Esophagus squamous epithelium (tissue), 5 donors: ENCODE measurements around the gene CMAS. TPM values are rescaled to one million over a fixed set of nuclear protein-coding genes. Genes with fewer than 3 reads are reported as not detected.
"Not testable (repeated sequence)": the region's sequence is repeated elsewhere in the genome, so short reads cannot be mapped to it uniquely, and the experiment has no call there.

Experiments used
- DNase-seq: peaks from one replicate; lab custom pipeline; 2025; lab: John Stamatoyannopoulos, UW
- H3K27ac ChIP-seq, 4 donors: fragments of 200-600 bp; sonication (generic); one replicate each; pipeline ENCODE4 v1.5.1; 2016 to 2019; ENCODE audit warnings: mild to moderate bottlenecking in 1 of 4
- H3K27me3 ChIP-seq, 4 donors: fragments of 200-600 bp; sonication (generic); 1 replicate in 3 of 4; 2 replicates in 1 of 4; pipeline versions ENCODE4 v1.5.1 to v1.6.0; 2017 to 2021; ENCODE audit warnings: antibody characterized with exemption in 1 of 4
- H3K36me3 ChIP-seq, 3 donors: fragments of 200-600 bp; sonication (generic); one replicate each; pipeline ENCODE4 v1.5.1; 2016 to 2019
- H3K4me1 ChIP-seq, 3 donors: fragments of 200-600 bp; sonication (generic); one replicate each; pipeline ENCODE4 v1.5.1; 2017 to 2019
- H3K4me3 ChIP-seq, 4 donors: fragments of 200-600 bp; sonication (generic); 1 replicate in 3 of 4; 2 replicates in 1 of 4; pipeline ENCODE4 v1.5.1; 2016 to 2019; ENCODE audit warnings: mild to moderate bottlenecking in 2 of 4, moderate library complexity in 1 of 4
- H3K9me3 ChIP-seq, 3 donors: fragments of 200-600 bp; sonication (generic); one replicate each; pipeline ENCODE4 v1.5.1; 2016 to 2019
- POLR2A ChIP-seq, 4 donors: fragments of 450-650 bp; IDR thresholded peaks; one replicate each; pipeline ENCODE4 v1.6.1; 2017; ENCODE audit warnings: antibody characterized with exemption in 4 of 4, mild to moderate bottlenecking in 4 of 4, moderate library complexity in 3 of 4
- WGBS, 2 donors: methylation state at CpG; one replicate each; pipeline ENCODE4 v1.1.5; 2018; 5-methylcytosine and 5-hydroxymethylcytosine counted together
- intact Hi-C: fragments of 100-400 bp; cut with DNase I; formaldehyde crosslinking; loops from one replicate; pipeline ENCODE4 v1.15.0; 2022
- total RNA-seq, 4 donors: library from RNA; depleted of rRNA; stranded (reverse); fragments of >200 nt; gene quantifications; one replicate each; pipeline ENCODE4 v1.1.0, GENCODE V29; 2016
- TF ChIP-seq, protein P1 (sequence below), 6 experiments: fragments of 450-650 bp in 4 of 6; fragments of 200-600 bp in 2 of 6; sonication (generic) in 2 of 6; IDR thresholded peaks; one replicate each; pipeline ENCODE4 v1.5.1; 2016 to 2019; ENCODE audit warnings: antibody characterized with exemption in 6 of 6, mild to moderate bottlenecking in 4 of 6, moderate library complexity in 4 of 6
- donor health status: DM: yes; HTN: yes; CAD: no.

The CMAS gene
- 10 to 100 TPM; 46.5 to 61.8 (median 52.5) TPM for total RNA-seq

DNA sequence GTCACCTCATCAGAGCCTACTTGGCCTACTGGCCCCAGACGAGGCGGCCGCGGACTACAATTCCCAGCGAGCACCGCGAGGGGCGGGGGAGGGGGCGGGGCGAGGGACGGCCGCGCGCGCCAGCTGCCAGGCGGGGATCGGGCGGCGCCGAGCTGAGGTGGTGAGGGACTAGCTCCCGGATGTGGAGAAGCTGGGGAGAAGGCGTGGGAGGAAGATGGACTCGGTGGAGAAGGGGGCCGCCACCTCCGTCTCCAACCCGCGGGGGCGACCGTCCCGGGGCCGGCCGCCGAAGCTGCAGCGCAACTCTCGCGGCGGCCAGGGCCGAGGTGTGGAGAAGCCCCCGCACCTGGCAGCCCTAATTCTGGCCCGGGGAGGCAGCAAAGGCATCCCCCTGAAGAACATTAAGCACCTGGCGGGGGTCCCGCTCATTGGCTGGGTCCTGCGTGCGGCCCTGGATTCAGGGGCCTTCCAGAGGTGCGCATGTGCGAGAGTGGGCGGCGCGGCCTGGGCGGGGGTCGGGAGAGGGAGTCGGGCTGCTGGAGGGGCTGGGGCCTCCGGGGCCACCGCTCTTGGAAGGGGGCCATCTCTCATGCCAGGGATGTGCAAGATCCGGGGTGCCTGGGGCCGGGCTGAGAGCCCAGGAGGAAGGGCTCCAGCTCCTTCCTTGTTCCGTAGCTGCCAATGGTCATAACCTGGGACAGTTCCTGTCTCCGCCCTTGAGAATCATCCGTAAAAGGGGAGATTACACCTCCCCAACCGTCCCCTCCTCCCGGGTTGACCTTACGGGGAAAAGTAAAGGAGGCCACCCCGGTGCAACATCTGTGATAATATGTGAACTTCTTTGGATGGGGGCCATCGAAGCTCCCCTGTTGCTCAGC, at the start of gene CMAS:
Gene CMAS, plus strand, starts transcription at position 129 of the 878 bp plus-strand sequence. Its CDS starts 86 bp downstream, at position 215.
- Histone ChIP-seq H3K27ac (peak within 1 kb of the TSS; percentile 92 to 98 (median 96)), H3K9me3 (no peaks in the 10 kb centered on the region), H3K4me1 (peaks cover 0 to 45% (median 25%) of the 10 kb centered on the region in 3 donors), H3K36me3 (no peaks in the 10 kb centered on the region), H3K4me3 (peak within 1 kb of the TSS; percentile 86 to 95 (median 94)), H3K27me3 (no peaks in the 10 kb centered on the region)
- peak in 3 of 4 donors; percentile 44 to 82 (median 62) for TF ChIP-seq POLR2A (IDR thresholded peaks at IDR 0.05)
- TF ChIP-seq, protein P1, sequence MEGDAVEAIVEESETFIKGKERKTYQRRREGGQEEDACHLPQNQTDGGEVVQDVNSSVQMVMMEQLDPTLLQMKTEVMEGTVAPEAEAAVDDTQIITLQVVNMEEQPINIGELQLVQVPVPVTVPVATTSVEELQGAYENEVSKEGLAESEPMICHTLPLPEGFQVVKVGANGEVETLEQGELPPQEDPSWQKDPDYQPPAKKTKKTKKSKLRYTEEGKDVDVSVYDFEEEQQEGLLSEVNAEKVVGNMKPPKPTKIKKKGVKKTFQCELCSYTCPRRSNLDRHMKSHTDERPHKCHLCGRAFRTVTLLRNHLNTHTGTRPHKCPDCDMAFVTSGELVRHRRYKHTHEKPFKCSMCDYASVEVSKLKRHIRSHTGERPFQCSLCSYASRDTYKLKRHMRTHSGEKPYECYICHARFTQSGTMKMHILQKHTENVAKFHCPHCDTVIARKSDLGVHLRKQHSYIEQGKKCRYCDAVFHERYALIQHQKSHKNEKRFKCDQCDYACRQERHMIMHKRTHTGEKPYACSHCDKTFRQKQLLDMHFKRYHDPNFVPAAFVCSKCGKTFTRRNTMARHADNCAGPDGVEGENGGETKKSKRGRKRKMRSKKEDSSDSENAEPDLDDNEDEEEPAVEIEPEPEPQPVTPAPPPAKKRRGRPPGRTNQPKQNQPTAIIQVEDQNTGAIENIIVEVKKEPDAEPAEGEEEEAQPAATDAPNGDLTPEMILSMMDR (IDR thresholded peaks at IDR 0.05) = no peak
- intact Hi-C loops = no loop called here
- peak; percentile 28 for DNase-seq
- WGBS, 2 donors = 0% methylated on average over 6 to 8 of the region's 64 CpGs

DNA sequence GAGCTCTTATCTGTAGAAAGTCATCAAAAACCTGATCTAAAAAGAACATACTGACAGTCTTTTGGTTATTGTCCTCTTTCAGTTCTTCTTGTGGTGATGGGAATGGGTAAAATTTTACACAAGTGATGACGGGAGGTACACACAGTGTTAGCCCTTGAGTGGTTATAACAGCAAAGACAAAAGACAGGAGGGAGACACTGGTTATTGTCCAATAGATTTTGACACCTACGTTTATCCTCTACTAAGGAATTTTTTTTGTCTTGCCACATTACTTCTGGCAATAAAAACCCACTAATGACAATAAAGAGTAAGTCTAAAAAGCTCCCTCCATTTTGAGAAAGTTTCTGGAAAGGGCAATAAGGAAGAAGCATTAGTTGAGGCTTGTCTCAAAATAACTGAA, 47.7 kb upstream of the CMAS start:
- Histone ChIP-seq H3K4me3 (no peak overlapping the region), H3K27ac (no peak overlapping the region), H3K27me3 (no peaks in the 10 kb centered on the region), H3K36me3 (no peaks in the 10 kb centered on the region), H3K9me3 (no peaks in the 10 kb centered on the region), H3K4me1 (no peaks in the 10 kb centered on the region)
- no peak for DNase-seq
- intact Hi-C loops = no loop called here
- 48 to 60% methylated on average over 2 of the region's 2 CpGs for WGBS, 2 donors
- TF ChIP-seq, protein P1 (IDR thresholded peaks at IDR 0.05) = no peak
- no peak for TF ChIP-seq POLR2A (IDR thresholded peaks at IDR 0.05)

DNA sequence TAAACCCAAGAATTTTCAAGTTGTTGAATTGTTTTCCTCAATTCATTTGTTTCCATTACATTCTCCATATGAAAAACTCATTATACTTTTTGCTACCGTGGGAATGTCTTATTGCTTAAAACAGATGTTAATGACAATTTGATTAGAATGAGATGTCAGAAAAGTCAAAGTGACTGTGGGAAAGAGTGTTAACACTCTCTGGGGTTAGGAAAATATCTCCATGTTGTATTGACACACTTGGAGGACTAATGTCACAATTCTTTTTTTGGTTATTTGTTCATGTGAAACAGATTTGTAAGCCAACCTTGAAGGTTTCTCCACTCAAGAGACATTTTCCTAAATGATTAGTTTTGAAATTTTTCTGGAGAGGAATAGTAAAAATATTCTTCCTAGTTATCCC, 47.2 kb upstream of the CMAS start:
- no peak for TF ChIP-seq POLR2A (IDR thresholded peaks at IDR 0.05)
- TF ChIP-seq, protein P1 (IDR thresholded peaks at IDR 0.05) = no peak
- Histone ChIP-seq H3K9me3 (no peaks in the 10 kb centered on the region), H3K27ac (no peak overlapping the region), H3K4me1 (no peaks in the 10 kb centered on the region), H3K27me3 (no peaks in the 10 kb centered on the region), H3K36me3 (no peaks in the 10 kb centered on the region), H3K4me3 (no peak overlapping the region)
- intact Hi-C loops = no loop called here
- WGBS, 2 donors = 70 to 71% methylated on average over 1 of the region's 1 CpG
- no peak for DNase-seq

DNA sequence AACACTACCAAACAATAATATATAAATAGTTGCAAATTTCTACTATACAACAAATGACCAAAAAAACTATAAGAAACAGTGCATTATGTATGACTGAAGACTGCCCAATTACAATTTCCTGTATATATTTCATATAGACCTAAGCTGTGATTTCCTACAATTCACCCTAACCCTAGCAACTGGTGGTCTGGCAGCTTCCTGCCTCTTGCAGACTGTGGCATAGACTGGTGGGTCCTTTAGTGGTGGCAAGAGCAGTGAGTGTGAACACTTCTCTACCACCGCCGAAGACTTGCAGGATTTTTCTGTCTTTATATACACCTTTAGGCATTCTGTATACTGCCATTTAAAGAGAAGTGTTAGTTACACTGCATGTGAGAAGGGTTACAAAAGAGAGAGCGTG, 43.6 kb upstream of the CMAS start:
- intact Hi-C loops = no loop called here
- TF ChIP-seq, protein P1 (IDR thresholded peaks at IDR 0.05) = no peak
- TF ChIP-seq POLR2A (IDR thresholded peaks at IDR 0.05) = no peak
- DNase-seq = no peak
- Histone ChIP-seq H3K4me1 (no peaks in the 10 kb centered on the region), H3K4me3 (no peak overlapping the region), H3K36me3 (no peaks in the 10 kb centered on the region), H3K27me3 (no peaks in the 10 kb centered on the region), H3K9me3 (no peaks in the 10 kb centered on the region), H3K27ac (no peak overlapping the region)
- 80 to 91% methylated on average over 3 of the region's 3 CpGs for WGBS, 2 donors

DNA sequence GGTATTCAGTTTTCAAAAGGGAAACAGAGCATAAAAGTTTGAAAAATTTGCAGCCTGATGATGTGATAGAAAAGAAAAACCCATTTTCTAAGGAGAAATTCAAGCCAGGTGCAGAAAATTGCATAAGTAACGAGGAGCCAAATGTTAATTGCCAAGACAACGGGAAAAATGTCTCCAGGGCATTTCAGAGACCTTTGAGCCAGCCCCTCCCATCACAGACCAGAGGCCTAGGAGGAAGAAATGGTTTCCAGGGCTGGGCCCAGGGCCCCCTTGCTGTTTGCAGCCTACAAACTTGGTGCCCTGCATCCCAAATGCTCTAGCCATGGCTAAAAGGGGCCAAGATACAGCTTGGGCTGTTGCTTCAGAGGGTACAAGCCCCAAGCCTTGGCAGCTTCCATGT, 38.2 kb upstream of the CMAS start:
- H3K9me3 ChIP-seq, H3K36me3 ChIP-seq, intact Hi-C loops, DNase-seq, H3K27me3 ChIP-seq, H3K27ac ChIP-seq, H3K4me3 ChIP-seq, H3K4me1 ChIP-seq: not testable (repeated sequence)
- 33 to 43% methylated on average over 2 of the region's 2 CpGs for WGBS, 2 donors
